Activated CD8-positive, alpha-beta T cell treated with anti-CD3 and anti-CD28 coated beads for 36 hours (primary cell): Measurements from ENCODE around the gene SV2B. TPM values are rescaled to one million over a fixed set of nuclear protein-coding genes. Genes with fewer than 3 reads are reported as not detected.

Source experiments
- ATAC-seq: fragments of 200-7000 bp; cut with Tn5 transposase; one replicate; pipeline ENCODE4 v1.10.0; 2021; ENCODE audit warnings: mild to moderate bottlenecking, moderate library complexity
- CTCF ChIA-PET: fragments of 350-600 bp; sonication (Branson Sonifier 250); formaldehyde crosslinking; loops from one replicate; lab custom pipeline; 2021; ENCODE audit warnings: antibody characterized with exemption; lab: Charles Lee
- POLR2A ChIA-PET: fragments of 350-600 bp; sonication (Branson Sonifier 250); formaldehyde crosslinking; loops from one replicate; lab custom pipeline; 2021; ENCODE audit warnings: antibody characterized with exemption; lab: Charles Lee
- DNase-seq: peaks from one replicate; pipeline ENCODE4 v3.0.0-alpha.2; 2020
- H3K27ac Mint-ChIP-seq: one replicate; pipeline ENCODE4 v1.8.0; 2021; ENCODE audit warnings: mild to moderate bottlenecking, mixed read lengths
- H3K27me3 Mint-ChIP-seq: one replicate; pipeline ENCODE4 v1.8.0; 2021; ENCODE audit warnings: mixed read lengths
- H3K36me3 Mint-ChIP-seq: one replicate; pipeline ENCODE4 v1.8.0; 2021; ENCODE audit warnings: low read depth, mixed read lengths
- H3K4me1 Mint-ChIP-seq: one replicate; pipeline ENCODE4 v1.8.0; 2021; ENCODE audit warnings: low read depth, mixed read lengths
- H3K4me3 Mint-ChIP-seq: one replicate; pipeline ENCODE4 v1.8.0; 2021; ENCODE audit warnings: mild to moderate bottlenecking, moderate library complexity, mixed read lengths
- H3K9me3 Mint-ChIP-seq: one replicate; pipeline ENCODE4 v1.8.0; 2021; ENCODE audit warnings: mixed read lengths
- CTCF ChIP-seq: fragments of 200-600 bp; IDR thresholded peaks from one replicate; pipeline ENCODE4 v1.8.0; 2022; ENCODE audit warnings: antibody characterized with exemption, mild to moderate bottlenecking
- intact Hi-C: fragments of 100-400 bp; cut with micrococcal nuclease; formaldehyde crosslinking; loops from one replicate; pipeline ENCODE4 v1.10.0; 2022
- total RNA-seq, 2 experiments: library from RNA; stranded (reverse); gene quantifications; one replicate each; pipeline ENCODE4 v1.2.3, GENCODE V29; 2021

SV2B gene
- total RNA-seq, 2 experiments from 2014 or later, result not detected

GRCh38 chr15:91151781-91152563, 51.9 kb downstream of the SV2B start:
- Mint-ChIP-seq H3K27me3 (peaks cover 48% of the 10 kb centered on the region), H3K4me1 (no peaks in the 10 kb centered on the region), H3K27ac (no peak overlapping the region), H3K36me3 (no peaks in the 10 kb centered on the region), H3K9me3 (no peaks in the 10 kb centered on the region), H3K4me3 (no peak overlapping the region)
- DNase-seq, result no peak
- no peak for TF ChIP-seq CTCF
- no peak for ATAC-seq
- ChIA-PET POLR2A (no interaction called here), CTCF (interaction anchor here (1.3 to 1.7 kb wide), 4 partner anchors 11 to 96 kb away, joined by 3 to 4 read pairs (median 3); no protein-coding TSS in a partner anchor)
- intact Hi-C loops, result no loop called here

- H3K4me1 Mint-ChIP-seq, result no peaks in the 10 kb centered on the region
Measured at GRCh38 chr15:91152896-91153581, 53.0 kb downstream of the SV2B start.

GRCh38 chr15:91153954-91154353, 53.9 kb downstream of the SV2B start:
- TF ChIP-seq CTCF, result no peak
- peaks cover 42% of the 10 kb centered on the region for H3K27me3 Mint-ChIP-seq
- no peaks in the 10 kb centered on the region for H3K4me1 Mint-ChIP-seq
- POLR2A ChIA-PET, result no interaction called here
- no peak for ATAC-seq
- no peaks in the 10 kb centered on the region for H3K9me3 Mint-ChIP-seq
- H3K4me3 Mint-ChIP-seq, result no peak overlapping the region
- H3K27ac Mint-ChIP-seq, result no peak overlapping the region
- intact Hi-C loops, result no loop called here
- CTCF ChIA-PET, result interaction anchor here (0.9 to 1.5 kb wide), 2 partner anchors 94 to 118 kb away, joined by 3 to 6 read pairs; no protein-coding TSS in a partner anchor
- no peaks in the 10 kb centered on the region for H3K36me3 Mint-ChIP-seq
- DNase-seq, result no peak

More at GRCh38 chr15:91152896-91153581, 53.0 kb downstream of the SV2B start:
- Mint-ChIP-seq H3K9me3 (no peaks in the 10 kb centered on the region), H3K27me3 (peaks cover 41% of the 10 kb centered on the region), H3K36me3 (no peaks in the 10 kb centered on the region), H3K4me3 (no peak overlapping the region), H3K27ac (no peak overlapping the region)
- no peak for TF ChIP-seq CTCF
- POLR2A ChIA-PET, result no interaction called here
- CTCF ChIA-PET, result interaction anchor here (0.9 to 1.5 kb wide), 2 partner anchors 94 to 119 kb away, joined by 3 to 6 read pairs; no protein-coding TSS in a partner anchor
- DNase-seq (no peak), ATAC-seq (no peak)
- intact Hi-C loops, result no loop called here

- Mint-ChIP-seq H3K27ac (no peak overlapping the region), H3K27me3 (peaks cover 35% of the 10 kb centered on the region)
- no peak for TF ChIP-seq CTCF
Measured at GRCh38 chr15:91156175-91156726, 56.2 kb downstream of the SV2B start.

More at GRCh38 chr15:91156175-91156726, 56.2 kb downstream of the SV2B start:
- POLR2A ChIA-PET, result no interaction called here
- intact Hi-C loops, result no loop called here
- DNase-seq, result no peak
- no peaks in the 10 kb centered on the region for H3K4me1 Mint-ChIP-seq
- H3K9me3 Mint-ChIP-seq, result no peaks in the 10 kb centered on the region
- H3K36me3 Mint-ChIP-seq, result no peaks in the 10 kb centered on the region
- no peak overlapping the region for H3K4me3 Mint-ChIP-seq
- no peak for ATAC-seq
- CTCF ChIA-PET, result no interaction called here
